Pancreas (tissue), 10 donors: ENCODE results near the gene BRICD5. TPM values are rescaled to one million over a fixed set of nuclear protein-coding genes. Genes with fewer than 3 reads are reported as not detected.

Source experiments
- ATAC-seq, 4 donors: fragments of 200-7000 bp; cut with Tn5 transposase; one replicate each; pipeline versions ENCODE4 v1.8.0 to v1.9.1; 2020; ENCODE audit warnings: mild to moderate bottlenecking in 4 of 4, moderate library complexity in 4 of 4
- DNase-seq, 6 donors: peaks; one replicate each; pipeline ENCODE4 v3.0.0-alpha.2; 2020
- FAIRE-seq: peaks from 2 replicates; lab custom pipeline; 2012; peaks lifted over from hg19 to GRCh38; lab: Jason Lieb, UNC
- H3K27ac ChIP-seq, 4 donors: fragments of 200-600 bp; sonication (generic); 1 replicate in 3 of 4; 2 replicates in 1 of 4; pipeline versions ENCODE4 v1.5.0 to v1.8.0; 2020
- H3K27me3 ChIP-seq, 4 donors: fragments of 200-600 bp; one replicate each; pipeline ENCODE4 v1.8.0; 2021
- H3K36me3 ChIP-seq, 3 donors: fragments of 200-600 bp; sonication (generic) in 1 of 3; one replicate each; pipeline versions ENCODE4 v1.5.0 to v1.8.0; 2020 to 2021
- H3K4me1 ChIP-seq, 3 donors: fragments of 200-600 bp; one replicate each; pipeline ENCODE4 v1.8.0; 2021
- H3K4me3 ChIP-seq, 4 donors: fragments of 200-600 bp; sonication (generic) in 2 of 4; one replicate each; pipeline versions ENCODE4 v1.5.0 to v1.8.0; 2020 to 2021
- H3K9me3 ChIP-seq, 4 donors: fragments of 200-600 bp; one replicate each; pipeline ENCODE4 v1.8.0; 2021
- CTCF ChIP-seq, 4 donors: fragments of 200-600 bp; sonication (generic) in 3 of 4; IDR thresholded peaks; one replicate each; pipeline versions ENCODE4 v1.5.0 to v1.8.0; 2021; ENCODE audit warnings: antibody characterized with exemption in 4 of 4
- WGBS, 2 donors: extraction: QIAGEN DNeasy Blood & Tissue Kit; methylation state at CpG; one replicate each; pipeline ENCODE4 v1.1.7; 2013; 5-methylcytosine and 5-hydroxymethylcytosine counted together
- intact Hi-C, 3 donors: fragments of 100-400 bp; cut with DNase I; formaldehyde crosslinking; loops; one replicate each; pipeline versions ENCODE4 v1.11.1 to v1.14.2; 2022
- polyA plus RNA-seq, 2 donors: library from polyadenylated mRNA; stranded (reverse); fragments of 200-250 nt; gene quantifications; one replicate each; pipeline ENCODE4 v1.2.3, GENCODE V29; 2013
- total RNA-seq, 6 donors: library from RNA; stranded (reverse); fragmentation: NEBNext Ultra II Directional in 4 of 6; extraction: Animal tissue kit (Norgen Biotek cat#: 25700) in 4 of 6; gene quantifications; one replicate each; pipeline versions ENCODE4 v1.2.1 to v1.2.4, GENCODE V29; 2021 to 2023
- donor health status: healthy with polysubstance abuse.
- donor health status: DM: no; HTN: no; CAD: no; lungs with moderate emphysema.
- donor health status: DM: no; HTN: no; CAD: no.
- donor health status: control.
- donor health status: control.
- donor health status: Bipolar disorder and iron deficiency.
- donor health status: DM: yes; HTN: yes; CAD: no.
- donor health status: DM: no; HTN: no; CAD: no.
- donor health status: DM: no; HTN: no; CAD: no.
- donor health status: DM: yes; HTN: yes; CAD: no.

The BRICD5 gene
- total and polyA plus RNA-seq, 8 donors = 1.0 to 24.5 (median 2.1) TPM

GRCh38 chr16:2175454-2175853 is 35.2 kb downstream of the BRICD5 start:
- no peaks in the 10 kb centered on the region for H3K27me3 ChIP-seq
- 90 to 95% methylated on average over 10 of the region's 10 CpGs for WGBS, 2 donors
- H3K4me3 ChIP-seq = no peak overlapping the region
- no peak for TF ChIP-seq CTCF (IDR thresholded peaks at IDR 0.05)
- H3K4me1 ChIP-seq = no peaks in the 10 kb centered on the region
- peaks cover 0 to 33% (median 19%) of the 10 kb centered on the region in 3 donors for H3K36me3 ChIP-seq
- no peaks in the 10 kb centered on the region for H3K9me3 ChIP-seq
- ATAC-seq = no peak
- intact Hi-C loops = no loop called here
- no peak for FAIRE-seq
- no peak for DNase-seq
- H3K27ac ChIP-seq = no peak overlapping the region

DNA sequence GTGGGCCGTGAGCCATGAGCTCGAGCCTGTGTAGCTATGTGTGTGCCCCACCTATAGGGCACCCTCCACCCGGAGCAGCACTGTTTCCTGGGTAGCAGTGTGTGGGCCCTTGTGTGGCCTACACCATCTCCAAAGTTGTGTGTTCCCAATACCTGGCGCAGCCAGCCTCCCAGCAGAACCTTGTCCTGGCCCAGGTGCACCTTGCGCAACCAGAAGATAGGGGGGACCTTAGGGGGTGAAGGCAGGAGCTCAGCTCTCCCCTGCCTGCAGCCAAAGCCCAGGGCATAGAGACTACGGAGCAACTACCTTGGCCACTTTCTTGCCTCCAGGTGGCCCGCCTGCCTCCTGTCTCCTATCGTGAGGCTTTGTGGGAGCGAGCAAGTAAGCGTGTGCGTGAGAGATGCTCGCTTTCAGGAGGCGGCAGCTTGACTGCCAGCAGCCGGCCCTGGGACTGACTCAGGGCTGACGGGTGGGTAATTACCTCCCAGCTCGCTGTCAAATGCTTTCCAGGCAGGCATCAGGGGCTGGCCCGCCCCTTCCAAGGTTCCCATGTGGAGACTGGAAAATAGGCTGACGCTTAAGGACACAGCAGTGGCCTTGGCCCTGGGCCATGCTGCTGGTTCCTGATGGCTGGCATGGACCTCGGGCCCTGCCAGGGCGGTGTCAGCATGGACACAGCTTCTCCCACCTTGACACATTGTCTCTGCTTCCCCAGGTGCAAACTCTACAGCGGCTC is 36.1 kb downstream of the BRICD5 start:
- Histone ChIP-seq H3K4me3 (no peak overlapping the region), H3K27me3 (no peaks in the 10 kb centered on the region), H3K9me3 (no peaks in the 10 kb centered on the region), H3K36me3 (peaks cover 0 to 33% (median 19%) of the 10 kb centered on the region in 3 donors), H3K4me1 (no peaks in the 10 kb centered on the region), H3K27ac (no peak overlapping the region)
- FAIRE-seq = no peak
- intact Hi-C loops = no loop called here
- no peak for DNase-seq
- ATAC-seq = no peak
- WGBS, 2 donors = 87 to 89% methylated on average over 21 of the region's 21 CpGs
- TF ChIP-seq CTCF (IDR thresholded peaks at IDR 0.05) = no peak

- no peaks in the 10 kb centered on the region for H3K27me3 ChIP-seq
- H3K4me1 ChIP-seq = no peaks in the 10 kb centered on the region
- intact Hi-C loops = no loop called here
- FAIRE-seq (no peak), DNase-seq (no peak), ATAC-seq (no peak)
- H3K36me3 ChIP-seq = peaks cover 0 to 33% (median 19%) of the 10 kb centered on the region in 3 donors
- no peaks in the 10 kb centered on the region for H3K9me3 ChIP-seq
- no peak overlapping the region for H3K4me3 ChIP-seq
- no peak for TF ChIP-seq CTCF (IDR thresholded peaks at IDR 0.05)
- H3K27ac ChIP-seq = no peak overlapping the region
- 95 to 97% methylated on average over 4 of the region's 4 CpGs for WGBS, 2 donors
Measured at GRCh38 chr16:2173916-2174315, 36.7 kb downstream of the BRICD5 start.

DNA sequence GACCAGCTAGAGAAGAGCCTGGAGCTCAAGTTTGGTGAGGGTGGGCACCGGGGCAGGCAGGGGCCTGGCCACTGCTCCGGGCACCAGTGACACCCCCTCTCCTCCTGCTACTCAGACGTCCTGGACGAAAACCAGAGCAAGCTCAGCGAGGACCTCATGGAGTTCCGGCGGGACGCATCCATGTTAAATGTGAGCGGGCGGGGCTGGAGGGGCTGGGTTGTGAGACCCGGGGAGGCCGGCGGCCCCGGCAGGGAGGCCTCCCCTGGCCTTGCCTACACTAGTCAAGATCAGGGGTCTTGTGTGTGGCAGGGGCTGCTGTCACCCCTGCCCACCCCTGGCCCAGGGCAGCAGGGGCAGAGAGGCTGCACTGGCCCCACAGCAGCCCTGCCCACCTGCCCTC is 37.3 kb downstream of the BRICD5 start:
- TF ChIP-seq CTCF (IDR thresholded peaks at IDR 0.05) = no peak
- DNase-seq (no peak), FAIRE-seq (no peak), ATAC-seq (no peak)
- no peak overlapping the region for H3K27ac ChIP-seq
- 94 to 95% methylated on average over 14 of the region's 14 CpGs for WGBS, 2 donors
- H3K36me3 ChIP-seq = peaks cover 0 to 33% (median 19%) of the 10 kb centered on the region in 3 donors
- H3K4me1 ChIP-seq = no peaks in the 10 kb centered on the region
- no peaks in the 10 kb centered on the region for H3K9me3 ChIP-seq
- intact Hi-C loops = no loop called here
- no peaks in the 10 kb centered on the region for H3K27me3 ChIP-seq
- no peak overlapping the region for H3K4me3 ChIP-seq

DNA sequence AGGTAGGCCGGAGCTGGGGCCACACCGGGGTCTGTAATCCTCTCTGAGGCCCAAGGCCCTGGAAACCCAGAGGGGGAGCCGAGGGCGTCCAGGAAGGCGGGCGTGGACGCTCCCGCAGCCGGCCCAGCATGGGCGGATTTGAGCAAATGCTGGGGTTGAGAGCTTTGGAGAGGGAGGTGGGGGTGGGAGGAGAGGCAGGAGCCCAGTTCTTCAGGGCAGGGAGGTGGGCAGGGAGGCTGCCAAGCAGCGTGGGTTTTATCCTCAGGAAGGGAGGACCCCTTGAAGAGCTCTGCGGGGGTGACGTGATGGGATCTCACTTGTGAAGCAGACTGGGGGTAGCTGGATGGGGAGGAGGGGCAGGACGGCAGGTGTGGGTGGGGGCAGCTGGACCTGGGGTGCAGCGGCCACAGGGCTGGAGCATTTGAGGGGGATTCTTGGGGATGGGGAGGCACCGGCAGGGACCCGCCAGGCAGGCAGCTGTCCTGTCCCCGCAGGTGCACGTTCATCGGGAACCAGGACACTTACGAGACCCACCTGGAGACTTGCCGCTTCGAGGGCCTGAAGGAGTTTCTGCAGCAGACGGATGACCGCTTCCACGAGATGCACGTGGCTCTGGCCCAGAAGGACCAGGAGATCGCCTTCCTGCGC is 37.9 kb downstream of the BRICD5 start:
- 94 to 96% methylated on average over 29 of the region's 29 CpGs for WGBS, 2 donors
- Histone ChIP-seq H3K36me3 (peaks cover 0 to 33% (median 19%) of the 10 kb centered on the region in 3 donors), H3K9me3 (no peaks in the 10 kb centered on the region), H3K27ac (no peak overlapping the region), H3K27me3 (no peaks in the 10 kb centered on the region), H3K4me3 (no peak overlapping the region), H3K4me1 (no peaks in the 10 kb centered on the region)
- intact Hi-C loops = no loop called here
- TF ChIP-seq CTCF (IDR thresholded peaks at IDR 0.05) = no peak
- no peak for DNase-seq
- ATAC-seq = no peak
- no peak for FAIRE-seq
